HL-60/S4 treated with retinoic acid at 250 ng/mL for 4 days and 3 days (cell line): ENCODE results near the gene APCDD1L.

Experiments used
- in situ Hi-C: fragments of 300-500 bp; cut with MboI; formaldehyde crosslinking; loops from 2 replicates; pipeline ENCODE4 v1.7.0; 2022; ENCODE audit warnings: low sequenced_read_pairs

Gene APCDD1L

GRCh38 chr20:58492795-58493524 lies 22.2 kb downstream of the APCDD1L start:
- in situ Hi-C loops, result no loop called here

GRCh38 chr20:58492074-58492718 lies 23.0 kb downstream of the APCDD1L start:
- in situ Hi-C loops, result no loop called here

- in situ Hi-C loops, result no loop called here
These were observed 29.0 kb downstream of the APCDD1L start for GRCh38 chr20:58486207-58486606.

GRCh38 chr20:58485393-58485792 lies 29.8 kb downstream of the APCDD1L start:
- in situ Hi-C loops, result no loop called here

GRCh38 chr20:58483470-58483869 lies 31.7 kb downstream of the APCDD1L start:
- in situ Hi-C loops, result no loop called here

GRCh38 chr20:58483051-58483450 lies 32.1 kb downstream of the APCDD1L start:
- in situ Hi-C loops, result no loop called here

GRCh38 chr20:58482416-58482815 lies 32.8 kb downstream of the APCDD1L start:
- in situ Hi-C loops, result no loop called here

GRCh38 chr20:58481481-58482021 lies 33.6 kb downstream of the APCDD1L start:
- in situ Hi-C loops, result no loop called here

- in situ Hi-C loops, result no loop called here
These were observed 34.5 kb downstream of the APCDD1L start for GRCh38 chr20:58480551-58481336.

GRCh38 chr20:58479726-58480440 lies 35.3 kb downstream of the APCDD1L start:
- in situ Hi-C loops, result no loop called here

GRCh38 chr20:58478141-58478805 lies 36.9 kb downstream of the APCDD1L start:
- in situ Hi-C loops, result no loop called here

- in situ Hi-C loops, result no loop called here
These were observed 39.7 kb downstream of the APCDD1L start for GRCh38 chr20:58475466-58475865.

- in situ Hi-C loops, result no loop called here
These were observed 41.5 kb downstream of the APCDD1L start for GRCh38 chr20:58473453-58474425.

- in situ Hi-C loops, result no loop called here
These were observed 42.8 kb downstream of the APCDD1L start for GRCh38 chr20:58472273-58473018.

- in situ Hi-C loops, result no loop called here
These were observed 43.7 kb downstream of the APCDD1L start for GRCh38 chr20:58471193-58472164.

- in situ Hi-C loops, result no loop called here
These were observed 44.6 kb downstream of the APCDD1L start for GRCh38 chr20:58470336-58471192.
